K562 (cell line): ENCODE results near the gene GTPBP2. TPM values are rescaled to one million over a fixed set of nuclear protein-coding genes. Genes with fewer than 3 reads are reported as not detected.

ENCODE experiments used
- ATAC-seq: fragments of 200-7000 bp; cut with Tn5 transposase; 3 replicates; pipeline ENCODE4 v1.9.1; 2020; ENCODE audit warnings: moderate library complexity
- BruUV-seq: library from RNA; stranded (reverse); fragments of 400-500 nt; replicated peaks from 2 replicates; lab custom pipeline; 2021; lab: Mats Ljungman, UMichigan
- CTCF ChIA-PET: fragments of 300-600 bp; formaldehyde crosslinking; extraction: SDS; loops from one replicate; lab custom pipeline; 2021; ENCODE audit warnings: low intra/inter-chr PET ratio; lab: Yijun Ruan, JAX
- POLR2A ChIA-PET: fragments of 300-600, 350-650 bp; sonication (Branson Sonifier 250); formaldehyde crosslinking; extraction: SDS; loops from one replicate; lab custom pipeline; 2021; ENCODE audit warnings: antibody characterized with exemption, inconsistent platforms; lab: Yijun Ruan, JAX
- DNase-seq, 4 experiments: peaks; one replicate each; pipeline versions ENCODE4 v3.0.0 to v3.0.0-alpha.2; 2011 to 2018; ENCODE audit warnings: low spot score in 3 of 4, mixed read lengths in 3 of 4; ENCODE audit errors: extremely low read depth in 1 of 4
- FAIRE-seq: peaks from 2 replicates; lab custom pipeline; 2011; peaks lifted over from hg19 to GRCh38; lab: Jason Lieb, UNC
- H2AFZ ChIP-seq: 2 replicates; pipeline ENCODE4 v1.6.0; 2011; ENCODE audit warnings: low read depth, low read length, control low read depth, inconsistent platforms
- H3K27ac ChIP-seq: fragments of 200-600 bp; 3 replicates; pipeline ENCODE4 v1.8.0; 2011; ENCODE audit warnings: low read depth, mild to moderate bottlenecking, control low read depth, inconsistent platforms, low read length, moderate library complexity, mixed read lengths; ENCODE audit errors: extremely low read depth
- H3K27me3 ChIP-seq, 2 experiments: fragments of 300-600 bp in 1 of 2; 2 replicates in 1 of 2; 3 replicates in 1 of 2; pipeline versions ENCODE4 v1.6.0 to v1.8.0; 2011; ENCODE audit warnings: inconsistent platforms in 2 of 2, low read length in 2 of 2, mild to moderate bottlenecking in 1 of 2, mixed read lengths in 1 of 2, moderate library complexity in 1 of 2; ENCODE audit not compliant: control insufficient read depth in 2 of 2, insufficient read depth in 2 of 2
- H3K36me3 ChIP-seq: fragments of 300-600 bp; 3 replicates; pipeline ENCODE4 v1.8.0; 2011; ENCODE audit warnings: mild to moderate bottlenecking, low read length, inconsistent platforms; ENCODE audit not compliant: control insufficient read depth, insufficient read depth
- H3K4me1 ChIP-seq, 2 experiments: fragments of 200-600 bp in 1 of 2; replicated peaks in 1 of 2; 2 replicates in 1 of 2; 3 replicates in 1 of 2; pipeline versions ENCODE4 v1.5.1 to v1.8.0; 2011; ENCODE audit warnings: inconsistent platforms in 2 of 2, low read length in 2 of 2, mild to moderate bottlenecking in 1 of 2, mixed read lengths in 1 of 2, moderate library complexity in 1 of 2; ENCODE audit not compliant: control insufficient read depth in 2 of 2, insufficient read depth in 2 of 2
- H3K4me2 ChIP-seq: 2 replicates; pipeline ENCODE4 v1.6.1; 2011; ENCODE audit warnings: low read length, control low read depth, inconsistent platforms, mixed read lengths; ENCODE audit not compliant: insufficient read depth
- H3K4me3 ChIP-seq: fragments of 200-600 bp; sonication (generic), shearing (Covaris generic); 2 replicates; pipeline ENCODE4 v1.5.1; 2016; ENCODE audit warnings: control low read depth, inconsistent platforms
- H3K79me2 ChIP-seq: fragments of 200-600 bp; 3 replicates; pipeline ENCODE4 v1.8.0; 2011; ENCODE audit warnings: low read length, inconsistent platforms; ENCODE audit not compliant: control insufficient read depth, insufficient read depth
- H3K9ac ChIP-seq, 2 experiments: 2 replicates each; pipeline versions ENCODE4 v1.6.0 to v1.6.1; 2011; ENCODE audit warnings: low read depth in 2 of 2, low read length in 2 of 2, control low read depth in 1 of 2, inconsistent platforms in 1 of 2, mild to moderate bottlenecking in 1 of 2, mixed read lengths in 1 of 2; ENCODE audit not compliant: insufficient read depth in 1 of 2
- H3K9me1 ChIP-seq: one replicate; pipeline ENCODE4 v1.6.0; 2011; ENCODE audit warnings: inconsistent platforms, mild to moderate bottlenecking, low read length, moderate library complexity; ENCODE audit not compliant: control insufficient read depth, insufficient read depth
- H3K9me3 ChIP-seq: replicated peaks from 2 replicates; pipeline ENCODE4 v1.5.1; 2011; ENCODE audit warnings: low read depth, low read length, inconsistent platforms; ENCODE audit not compliant: control insufficient read depth, insufficient read depth
- H4K20me1 ChIP-seq: replicated peaks from 2 replicates; pipeline ENCODE4 v1.6.1; 2011; ENCODE audit warnings: low read length, inconsistent platforms, mixed read lengths; ENCODE audit not compliant: control insufficient read depth, insufficient read depth
- BCL6 ChIP-seq: fragments of 250-450 bp; sonication (Bioruptor Pico); IDR thresholded peaks from 2 replicates; pipeline ENCODE4 v1.4.0; 2020
- BCOR ChIP-seq: fragments of 450-650 bp; IDR thresholded peaks from 2 replicates; pipeline ENCODE4 v1.6.1; 2016
- BMI1 ChIP-seq: fragments of 150-350 bp; IDR thresholded peaks from 2 replicates; pipeline ENCODE4 v1.6.1; 2014; ENCODE audit warnings: low read length
- BRCA1 ChIP-seq, 2 experiments: fragments of 450-650 bp in 1 of 2; sonication (generic) in 1 of 2; formaldehyde crosslinking in 1 of 2; IDR thresholded peaks; 2 replicates each; pipeline versions ENCODE4 v1.5.0 to v1.6.1; 2017 to 2020; ENCODE audit warnings: mild to moderate bottlenecking in 1 of 2, missing genetic modification reagents in 1 of 2
- DDX20 ChIP-seq: fragments of 450-650 bp; IDR thresholded peaks from 2 replicates; pipeline ENCODE4 v1.6.1; 2016; ENCODE audit warnings: missing genetic modification characterization, low read depth, mild to moderate bottlenecking, missing compliant biosample characterization, moderate library complexity
- MCM7 ChIP-seq, 2 experiments: fragments of 450-650 bp; IDR thresholded peaks; 2 replicates each; pipeline ENCODE4 v1.6.1; 2016 to 2018
- MED1 ChIP-seq: sonication (generic); formaldehyde crosslinking; IDR thresholded peaks from 2 replicates; pipeline ENCODE4 v1.8.1; 2023; ENCODE audit warnings: missing genetic modification reagents, borderline replicate concordance
- SIN3A ChIP-seq, 2 experiments: fragments of 150-350 bp in 1 of 2; IDR thresholded peaks; 2 replicates each; pipeline ENCODE4 v1.6.1; 2011 to 2016; ENCODE audit warnings: borderline replicate concordance in 2 of 2, low read depth in 2 of 2, low read length in 2 of 2, mild to moderate bottlenecking in 2 of 2, moderate library complexity in 2 of 2; ENCODE audit not compliant: control insufficient read depth in 1 of 2
- ZNF274 ChIP-seq: IDR thresholded peaks from 2 replicates; pipeline ENCODE4 v1.6.1; 2011; ENCODE audit warnings: low read depth, mild to moderate bottlenecking, low read length, moderate library complexity, borderline replicate concordance
- ZNF384 ChIP-seq: IDR thresholded peaks from 2 replicates; pipeline ENCODE4 v1.6.1; 2012; ENCODE audit warnings: low read depth, low read length, improper control_type of control experiment
- WGBS: fragments of 100-300 bp; shearing (Covaris generic); methylation state at CpG from one replicate; pipeline ENCODE4 v1.1.6; 2016; ENCODE audit warnings: low coverage, mixed read lengths; ENCODE audit not compliant: insufficient coverage; ENCODE audit errors: missing lambda C conversion rate; 5-methylcytosine and 5-hydroxymethylcytosine counted together
- in situ Hi-C: fragments of 300-500 bp; cut with MboI; formaldehyde crosslinking; loops from 4 replicates; pipeline ENCODE4 v1.15.0; 2018; ENCODE audit warnings: inconsistent platforms, mixed read lengths
- intact Hi-C: fragments of 100-400 bp; cut with micrococcal nuclease; formaldehyde crosslinking; loops from 2 replicates; pipeline ENCODE4 v1.14.2; 2022
- polyA plus RNA-seq, 8 experiments: library from polyadenylated mRNA; depleted of rRNA in 4 of 8; stranded (reverse) in 5 of 8; unstranded in 3 of 8; fragments of >200 nt; fragmentation: Nextera tagmentation in 2 of 8; fragmentation: Illumina TruSeq in 1 of 8; extraction: Ambion mirVana in 2 of 8; extraction: Trizol in 1 of 8; gene quantifications; 2 replicates each; pipeline versions ENCODE4 v1.2.1 to v1.2.3, GENCODE V29; 2011 to 2014; ENCODE audit warnings: inconsistent platforms in 1 of 8, missing spikeins in 1 of 8
- total RNA-seq, 7 experiments: library from RNA; depleted of rRNA in 6 of 7; stranded (reverse); fragments of >200 nt in 6 of 7; fragmentation: Illumina TruSeq in 2 of 7; extraction: Trizol in 2 of 7; gene quantifications; 2 replicates each; pipeline versions ENCODE4 v1.2.1 to v1.2.3, GENCODE V29; 2011 to 2021; ENCODE audit warnings: low replicate concordance in 1 of 7
- TF ChIP-seq, protein P1 (sequence below): fragments of 250-450 bp; sonication (Bioruptor Pico); IDR thresholded peaks from 2 replicates; pipeline ENCODE4 v1.9.0; 2021; ENCODE audit warnings: mild to moderate bottlenecking, inconsistent platforms
- TF ChIP-seq, protein P2 (sequence below): sonication (generic); formaldehyde crosslinking; IDR thresholded peaks from 2 replicates; pipeline ENCODE4 v1.8.1; 2023; ENCODE audit warnings: mild to moderate bottlenecking, missing genetic modification reagents

Gene GTPBP2
- total and polyA plus RNA-seq, 9 of the 15 experiments (the other 6 are each of a cell fraction or from before 2014, with no cell fraction given), result 48.4 to 196 (median 111) TPM

DNA sequence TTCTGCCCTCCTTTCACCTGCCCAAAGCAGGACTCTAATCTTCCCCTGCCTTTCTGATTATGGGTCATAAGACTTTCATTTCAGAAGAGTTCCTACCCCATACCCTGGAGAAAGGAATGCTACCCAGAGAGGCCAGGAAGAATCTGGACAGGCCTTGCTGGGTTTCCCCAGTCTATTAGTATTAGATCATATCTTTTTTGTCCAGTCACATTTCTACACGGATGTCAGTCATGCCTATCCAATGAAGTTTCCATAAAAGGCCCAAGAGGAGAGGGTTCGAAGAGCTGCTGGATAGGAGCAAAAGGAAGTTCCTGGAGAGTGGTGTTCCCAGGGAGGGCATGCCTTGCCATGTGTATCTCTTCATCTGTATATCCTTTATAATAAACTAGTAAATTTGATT lies 49.9 kb downstream of the GTPBP2 start:
- in situ Hi-C loops, result no loop called here
- no peak for TF ChIP-seq BCOR

DNA sequence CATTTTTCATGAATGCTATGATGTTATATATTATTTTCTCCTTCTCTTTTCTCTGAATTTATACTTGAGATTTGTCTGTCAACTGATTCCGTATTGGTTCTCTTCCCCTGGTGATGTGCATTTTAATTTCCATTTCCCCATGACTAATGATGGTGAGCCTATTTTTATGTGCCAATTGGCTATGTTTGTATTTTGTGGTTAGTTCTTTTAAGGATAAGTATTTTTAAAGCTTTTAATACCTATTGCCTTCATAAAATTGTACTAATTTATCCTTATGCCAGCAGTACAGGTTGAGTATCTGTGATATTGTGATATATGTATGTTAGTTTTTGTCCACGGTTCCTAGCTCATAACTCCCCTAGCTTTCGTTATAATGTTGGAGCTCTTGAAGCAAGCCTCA lies 50.3 kb downstream of the GTPBP2 start:
- no peak overlapping the region for H3K9ac ChIP-seq
- DNase-seq, result no peak
- 76% methylated on average over 3 of the region's 3 CpGs for WGBS
- H3K4me3 ChIP-seq, result no peak overlapping the region
- intact Hi-C loops (no loop called here), in situ Hi-C loops (no loop called here)
- H3K9me3 ChIP-seq, result no peaks in the 10 kb centered on the region
- no peak for ATAC-seq
- no peak overlapping the region for H3K27ac ChIP-seq
- CTCF ChIA-PET, result no interaction called here
- H3K4me2 ChIP-seq, result no peak overlapping the region
- FAIRE-seq, result no peak
- H3K9me1 ChIP-seq, result no peaks in the 10 kb centered on the region
- no peak overlapping the region for H2AFZ ChIP-seq
- POLR2A ChIA-PET, result interaction anchor here (0.9 kb wide), 1 partner anchor 16 kb away, joined by 3 read pairs; no protein-coding TSS in a partner anchor
- peaks cover 63% of the 10 kb centered on the region for H3K79me2 ChIP-seq
- BruUV-seq, result no TSS peak
- H3K4me1 ChIP-seq, result peaks cover 5 to 14% of the 10 kb centered on the region in 2 experiments; a peak in 4 of 5 replicates
- H3K36me3 ChIP-seq, result peaks cover 31% of the 10 kb centered on the region
- no peaks in the 10 kb centered on the region for H4K20me1 ChIP-seq
- H3K27me3 ChIP-seq, result no peaks in the 10 kb centered on the region
- TF ChIP-seq, protein P1, sequence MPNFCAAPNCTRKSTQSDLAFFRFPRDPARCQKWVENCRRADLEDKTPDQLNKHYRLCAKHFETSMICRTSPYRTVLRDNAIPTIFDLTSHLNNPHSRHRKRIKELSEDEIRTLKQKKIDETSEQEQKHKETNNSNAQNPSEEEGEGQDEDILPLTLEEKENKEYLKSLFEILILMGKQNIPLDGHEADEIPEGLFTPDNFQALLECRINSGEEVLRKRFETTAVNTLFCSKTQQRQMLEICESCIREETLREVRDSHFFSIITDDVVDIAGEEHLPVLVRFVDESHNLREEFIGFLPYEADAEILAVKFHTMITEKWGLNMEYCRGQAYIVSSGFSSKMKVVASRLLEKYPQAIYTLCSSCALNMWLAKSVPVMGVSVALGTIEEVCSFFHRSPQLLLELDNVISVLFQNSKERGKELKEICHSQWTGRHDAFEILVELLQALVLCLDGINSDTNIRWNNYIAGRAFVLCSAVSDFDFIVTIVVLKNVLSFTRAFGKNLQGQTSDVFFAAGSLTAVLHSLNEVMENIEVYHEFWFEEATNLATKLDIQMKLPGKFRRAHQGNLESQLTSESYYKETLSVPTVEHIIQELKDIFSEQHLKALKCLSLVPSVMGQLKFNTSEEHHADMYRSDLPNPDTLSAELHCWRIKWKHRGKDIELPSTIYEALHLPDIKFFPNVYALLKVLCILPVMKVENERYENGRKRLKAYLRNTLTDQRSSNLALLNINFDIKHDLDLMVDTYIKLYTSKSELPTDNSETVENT (CRISPR knock-in tag), result no peak
- TF ChIP-seq ZNF384, result no peak
- no peak for TF ChIP-seq MCM7 (IDR thresholded peaks at IDR 0.05)
- TF ChIP-seq, protein P2, sequence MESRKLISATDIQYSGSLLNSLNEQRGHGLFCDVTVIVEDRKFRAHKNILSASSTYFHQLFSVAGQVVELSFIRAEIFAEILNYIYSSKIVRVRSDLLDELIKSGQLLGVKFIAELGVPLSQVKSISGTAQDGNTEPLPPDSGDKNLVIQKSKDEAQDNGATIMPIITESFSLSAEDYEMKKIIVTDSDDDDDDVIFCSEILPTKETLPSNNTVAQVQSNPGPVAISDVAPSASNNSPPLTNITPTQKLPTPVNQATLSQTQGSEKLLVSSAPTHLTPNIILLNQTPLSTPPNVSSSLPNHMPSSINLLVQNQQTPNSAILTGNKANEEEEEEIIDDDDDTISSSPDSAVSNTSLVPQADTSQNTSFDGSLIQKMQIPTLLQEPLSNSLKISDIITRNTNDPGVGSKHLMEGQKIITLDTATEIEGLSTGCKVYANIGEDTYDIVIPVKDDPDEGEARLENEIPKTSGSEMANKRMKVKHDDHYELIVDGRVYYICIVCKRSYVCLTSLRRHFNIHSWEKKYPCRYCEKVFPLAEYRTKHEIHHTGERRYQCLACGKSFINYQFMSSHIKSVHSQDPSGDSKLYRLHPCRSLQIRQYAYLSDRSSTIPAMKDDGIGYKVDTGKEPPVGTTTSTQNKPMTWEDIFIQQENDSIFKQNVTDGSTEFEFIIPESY, result no peak
- TF ChIP-seq ZNF274, result no peak
- no peak for TF ChIP-seq DDX20 (tag)
- TF ChIP-seq BMI1, result no peak
- TF ChIP-seq BRCA1 (IDR thresholded peaks at IDR 0.05), result no peak
- no peak for TF ChIP-seq BRCA1 (CRISPR knock-in tag; IDR thresholded peaks at IDR 0.05)
- no peak for TF ChIP-seq BCL6
- TF ChIP-seq MED1, result no peak
- TF ChIP-seq SIN3A (IDR thresholded peaks at IDR 0.05; ENCODE audit: borderline replicate concordance in 2 of 2, control insufficient read depth in 1 of 2, low read depth in 2 of 2, low read length in 2 of 2), result no peak

More for the DNA sequence above, 49.9 kb downstream of the GTPBP2 start:
- no peaks in the 10 kb centered on the region for H3K27me3 ChIP-seq
- ChIA-PET POLR2A (interaction anchor here (0.9 kb wide), 1 partner anchor 15 kb away, joined by 3 read pairs; no protein-coding TSS in a partner anchor), CTCF (no interaction called here)
- H3K79me2 ChIP-seq, result peaks cover 59% of the 10 kb centered on the region
- peaks cover 35% of the 10 kb centered on the region for H3K36me3 ChIP-seq
- H3K9me1 ChIP-seq, result no peaks in the 10 kb centered on the region
- no peak overlapping the region for H2AFZ ChIP-seq
- H3K4me1 ChIP-seq, result peaks cover 5 to 14% of the 10 kb centered on the region in 2 experiments; a peak in 4 of 5 replicates
- no peak overlapping the region for H3K4me2 ChIP-seq
- no peak for ATAC-seq
- no peak overlapping the region for H3K4me3 ChIP-seq
- BruUV-seq, result no TSS peak
- intact Hi-C loops, result no loop called here
- no peaks in the 10 kb centered on the region for H3K9me3 ChIP-seq
- no peak overlapping the region for H3K27ac ChIP-seq
- no peak for DNase-seq
- FAIRE-seq, result no peak
- no peak overlapping the region for H3K9ac ChIP-seq
- H4K20me1 ChIP-seq, result no peaks in the 10 kb centered on the region
- 57% methylated on average over 2 of the region's 2 CpGs for WGBS
